Neuronal stem cell (in vitro differentiated cells): ENCODE measurements around the gene ZMAT5.

ENCODE experiments used
- DNase-seq: peaks from one replicate; pipeline ENCODE4 v3.0.0-alpha.2; 2013; ENCODE audit warnings: low spot score
- H2AFZ ChIP-seq: one replicate; pipeline ENCODE4 v1.6.1; 2013; ENCODE audit warnings: mild to moderate bottlenecking, low read length, inconsistent platforms
- H2AK5ac ChIP-seq: 2 replicates; pipeline ENCODE4 v1.6.1; 2013; ENCODE audit warnings: low read depth, mild to moderate bottlenecking, inconsistent platforms, low read length, moderate library complexity, mixed read lengths
- H2BK120ac ChIP-seq: 2 replicates; pipeline ENCODE4 v1.6.1; 2013; ENCODE audit warnings: low read depth, mild to moderate bottlenecking, inconsistent platforms, low read length, moderate library complexity, mixed read lengths
- H2BK12ac ChIP-seq: one replicate; pipeline ENCODE4 v1.6.1; 2013; ENCODE audit warnings: low read length, inconsistent platforms
- H2BK15ac ChIP-seq: 2 replicates; pipeline ENCODE4 v1.6.1; 2013; ENCODE audit warnings: mild to moderate bottlenecking, low read length, inconsistent platforms, mixed read lengths
- H2BK5ac ChIP-seq: one replicate; pipeline ENCODE4 v1.6.1; 2013; ENCODE audit warnings: inconsistent platforms, mild to moderate bottlenecking, low read length, moderate library complexity
- H3K14ac ChIP-seq: one replicate; pipeline ENCODE4 v1.6.1; 2013; ENCODE audit warnings: low read length, inconsistent platforms
- H3K18ac ChIP-seq: 2 replicates; pipeline ENCODE4 v1.6.1; 2013; ENCODE audit warnings: low read length, inconsistent platforms
- H3K23ac ChIP-seq: 2 replicates; pipeline ENCODE4 v1.6.1; 2013; ENCODE audit warnings: low read depth, mild to moderate bottlenecking, mixed read lengths, low read length, inconsistent platforms; ENCODE audit not compliant: poor library complexity
- H3K27ac ChIP-seq: replicated peaks from 3 replicates; pipeline ENCODE4 v1.5.1; 2013; ENCODE audit warnings: low read length, inconsistent platforms
- H3K27me3 ChIP-seq, 3 experiments: 2 replicates each; pipeline ENCODE4 v1.6.1; 2013; ENCODE audit warnings: low read length in 3 of 3, mild to moderate bottlenecking in 2 of 3, inconsistent platforms in 1 of 3, low read depth in 1 of 3, mixed read lengths in 1 of 3, moderate library complexity in 1 of 3; ENCODE audit not compliant: control insufficient read depth in 3 of 3, insufficient read depth in 3 of 3
- H3K36me3 ChIP-seq, 2 donors: replicated peaks in 1 of 2; 2 replicates each; pipeline ENCODE4 v1.6.1; 2013; ENCODE audit warnings: low read length in 2 of 2; ENCODE audit not compliant: control insufficient read depth in 2 of 2, insufficient read depth in 2 of 2
- H3K4ac ChIP-seq: 2 replicates; pipeline ENCODE4 v1.6.1; 2013; ENCODE audit warnings: inconsistent platforms, mild to moderate bottlenecking, low read length, moderate library complexity
- H3K4me1 ChIP-seq, 2 donors: 1 replicate in 1 of 2; 2 replicates in 1 of 2; pipeline ENCODE4 v1.6.1; 2013; ENCODE audit warnings: low read length in 2 of 2, low read depth in 1 of 2; ENCODE audit not compliant: control insufficient read depth in 2 of 2, insufficient read depth in 1 of 2
- H3K4me2 ChIP-seq: one replicate; pipeline ENCODE4 v1.6.1; 2013; ENCODE audit warnings: mild to moderate bottlenecking, low read length, inconsistent platforms; ENCODE audit not compliant: insufficient read depth, poor library complexity, severe bottlenecking
- H3K4me3 ChIP-seq, 2 donors: 2 replicates each; pipeline ENCODE4 v1.5.1; 2013; ENCODE audit warnings: low read length in 2 of 2, mild to moderate bottlenecking in 2 of 2, inconsistent platforms in 1 of 2, moderate library complexity in 1 of 2
- H3K79me1 ChIP-seq: one replicate; pipeline ENCODE4 v1.6.1; 2013; ENCODE audit warnings: low read depth, mild to moderate bottlenecking, inconsistent platforms, low read length, moderate library complexity
- H3K9ac ChIP-seq: one replicate; pipeline ENCODE4 v1.6.1; 2013; ENCODE audit warnings: mild to moderate bottlenecking, low read depth, low read length, inconsistent platforms; ENCODE audit not compliant: poor library complexity
- H3K9me3 ChIP-seq, 2 donors: replicated peaks in 1 of 2; 2 replicates each; pipeline versions ENCODE3 to v1.6.1; 2013; ENCODE audit warnings: low read length in 2 of 2, mild to moderate bottlenecking in 2 of 2, inconsistent platforms in 1 of 2, low read depth in 1 of 2, mixed read lengths in 1 of 2, moderate library complexity in 1 of 2; ENCODE audit not compliant: control insufficient read depth in 2 of 2, insufficient read depth in 1 of 2
- H4K8ac ChIP-seq: one replicate; pipeline ENCODE4 v1.6.1; 2013; ENCODE audit warnings: low read depth, mild to moderate bottlenecking, inconsistent platforms, low read length, moderate library complexity
- H4K91ac ChIP-seq: one replicate; pipeline ENCODE4 v1.6.1; 2013; ENCODE audit warnings: low read length, low read depth, mild to moderate bottlenecking, inconsistent platforms; ENCODE audit not compliant: poor library complexity
- WGBS, 2 donors: extraction: QIAGEN DNeasy Blood & Tissue Kit; methylation state at CpG; one replicate each; pipeline ENCODE4 v1.1.7; 2013; ENCODE audit warnings: missing lambda C conversion rate in 2 of 2, mixed read lengths in 1 of 2; ENCODE audit not compliant: insufficient read length in 2 of 2, insufficient replicate concordance in 1 of 2; ENCODE audit errors: extremely low coverage in 2 of 2; 5-methylcytosine and 5-hydroxymethylcytosine counted together

ZMAT5 gene

DNA sequence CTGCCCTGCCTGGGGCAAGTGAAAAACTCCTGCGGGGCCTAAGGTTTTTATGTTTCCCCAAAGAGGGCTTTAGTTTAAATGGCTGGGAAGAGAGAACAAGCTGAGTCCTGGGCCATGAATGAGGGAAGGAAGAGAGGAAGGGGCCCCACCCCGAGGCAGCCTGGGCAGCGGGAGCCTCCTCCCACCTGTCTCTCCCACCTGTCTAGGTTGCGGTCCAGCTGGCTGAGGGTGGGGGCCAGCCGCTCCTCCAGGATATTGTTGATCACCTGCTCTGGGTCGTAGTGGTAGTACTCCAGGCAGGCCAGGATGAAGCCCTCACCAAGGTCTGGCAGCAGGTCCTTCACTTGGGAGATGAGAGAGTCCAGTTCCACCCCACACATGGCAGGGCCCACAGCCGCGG is 35.0 kb upstream of the ZMAT5 start:
- Histone ChIP-seq H3K9ac (no peak overlapping the region), H2BK120ac (no peak overlapping the region), H3K4me1 (peaks cover 0 to 10% of the 10 kb centered on the region in 2 donors), H3K18ac (no peak overlapping the region), H3K23ac (no peak overlapping the region), H3K4me3 (peak overlapping the region in 1 of 2 donors; percentile 4), H4K8ac (no peak overlapping the region), H2BK12ac (no peak overlapping the region), H3K14ac (no peak overlapping the region), H4K91ac (no peak overlapping the region), H2BK15ac (no peak overlapping the region), H3K27ac (no peak overlapping the region), H2AK5ac (no peak overlapping the region), H3K27me3 (no peaks in the 10 kb centered on the region), H3K4ac (no peak overlapping the region), H3K4me2 (no peak overlapping the region), H2BK5ac (no peak overlapping the region), H3K79me1 (no peaks in the 10 kb centered on the region), H3K36me3 (peaks cover 29 to 96% of the 10 kb centered on the region in 2 donors), H3K9me3 (no peaks in the 10 kb centered on the region), H2AFZ (no peak overlapping the region)
- no peak for DNase-seq
- WGBS, 2 donors: no CpG with 5 or more reads among the region's 8 CpGs

DNA sequence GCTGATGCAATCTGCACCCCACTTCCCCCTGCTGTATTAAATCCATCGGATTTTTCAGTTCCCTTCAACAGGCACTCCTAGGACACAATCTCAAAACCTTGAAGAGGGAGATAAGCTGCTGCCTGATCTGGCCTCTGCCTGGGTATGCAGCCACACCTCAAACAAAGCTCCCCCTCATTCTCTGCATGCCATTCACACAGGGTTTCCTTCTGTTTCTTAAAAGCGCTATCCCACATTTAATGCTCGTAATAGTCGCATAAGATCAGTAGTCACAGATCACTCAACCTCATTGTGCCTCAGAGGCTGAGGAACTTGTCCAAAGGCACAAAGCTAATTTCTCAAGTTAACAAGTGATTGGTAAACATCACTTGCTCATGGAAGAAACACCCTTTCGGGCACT is 34.3 kb upstream of the ZMAT5 start:
- Histone ChIP-seq H2BK12ac (no peak overlapping the region), H2BK120ac (no peak overlapping the region), H3K79me1 (no peaks in the 10 kb centered on the region), H3K27me3 (no peaks in the 10 kb centered on the region), H3K9ac (no peak overlapping the region), H4K8ac (no peak overlapping the region), H3K4me2 (no peak overlapping the region), H3K36me3 (peaks cover 26 to 94% of the 10 kb centered on the region in 2 donors), H3K27ac (peak overlapping the region; percentile 3), H3K9me3 (no peaks in the 10 kb centered on the region), H3K23ac (no peak overlapping the region), H4K91ac (no peak overlapping the region), H3K4me3 (no peak overlapping the region), H3K18ac (no peak overlapping the region), H3K14ac (no peak overlapping the region), H2AK5ac (no peak overlapping the region), H2AFZ (no peak overlapping the region), H2BK15ac (no peak overlapping the region), H3K4me1 (peaks cover 0 to 10% of the 10 kb centered on the region in 2 donors), H2BK5ac (no peak overlapping the region), H3K4ac (no peak overlapping the region)
- DNase-seq: peak; percentile 8
- no CpG with 5 or more reads among the region's 5 CpGs for WGBS, 2 donors

DNA sequence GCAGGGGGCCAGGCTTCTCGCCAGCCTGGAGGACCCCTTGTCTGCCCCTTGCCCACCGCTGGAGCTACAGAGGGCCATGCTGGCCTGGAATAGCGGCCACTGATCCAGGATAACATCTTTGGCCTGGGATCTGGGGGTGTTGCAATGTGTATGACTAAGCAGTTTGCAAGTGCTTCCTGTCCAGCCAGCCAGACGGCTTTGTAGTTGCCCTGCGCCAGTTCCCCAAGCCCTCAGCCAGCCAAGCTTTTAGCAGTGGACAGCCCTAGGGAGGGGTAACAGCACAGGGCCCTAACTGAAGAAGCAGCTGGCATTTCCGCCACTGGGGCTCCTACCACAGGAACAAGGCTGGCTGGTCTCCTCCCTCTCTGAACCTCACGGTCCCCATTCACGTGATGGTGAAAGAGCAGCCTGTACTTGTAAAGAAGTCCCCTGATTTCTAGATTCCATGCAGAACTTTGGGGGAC is 32.4 kb upstream of the ZMAT5 start:
- H4K91ac ChIP-seq: no peak overlapping the region
- DNase-seq: no peak
- H3K4me2 ChIP-seq: no peak overlapping the region
- no peak overlapping the region for H2BK120ac ChIP-seq
- no peak overlapping the region for H3K18ac ChIP-seq
- no peak overlapping the region for H2BK12ac ChIP-seq
- peaks cover 14 to 92% of the 10 kb centered on the region in 2 donors for H3K36me3 ChIP-seq
- no peak overlapping the region for H3K23ac ChIP-seq
- H4K8ac ChIP-seq: no peak overlapping the region
- no peak overlapping the region for H2BK5ac ChIP-seq
- H3K9me3 ChIP-seq: no peaks in the 10 kb centered on the region
- no peak overlapping the region for H2BK15ac ChIP-seq
- H2AFZ ChIP-seq: no peak overlapping the region
- no peak overlapping the region for H3K4ac ChIP-seq
- no peak overlapping the region for H3K9ac ChIP-seq
- WGBS, 2 donors: no CpG with 5 or more reads among the region's 8 CpGs
- H3K27ac ChIP-seq: no peak overlapping the region
- peaks cover 0 to 10% of the 10 kb centered on the region in 2 donors for H3K4me1 ChIP-seq
- no peak overlapping the region for H3K14ac ChIP-seq
- H2AK5ac ChIP-seq: no peak overlapping the region
- no peaks in the 10 kb centered on the region for H3K27me3 ChIP-seq
- H3K4me3 ChIP-seq: no peak overlapping the region
- H3K79me1 ChIP-seq: no peaks in the 10 kb centered on the region

DNA sequence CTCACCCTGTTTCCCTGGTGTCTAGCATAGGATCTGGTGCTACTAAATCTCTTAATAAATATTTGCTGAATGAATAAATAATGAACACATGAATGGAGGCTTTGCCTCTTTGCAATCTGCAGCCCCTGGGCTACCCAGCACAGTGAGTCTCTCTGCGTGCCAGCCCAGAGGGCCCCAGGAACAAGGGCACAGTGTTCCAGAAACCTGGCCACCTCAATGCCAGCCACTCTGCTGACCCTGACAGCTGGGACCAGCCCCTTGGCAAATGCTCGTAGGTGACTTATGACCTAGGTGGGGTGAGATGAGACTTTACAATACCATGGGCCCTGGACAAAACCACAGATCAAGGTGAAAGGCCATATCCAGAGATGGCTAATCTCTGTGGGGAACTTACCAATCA is 32.0 kb upstream of the ZMAT5 start:
- Histone ChIP-seq H3K14ac (no peak overlapping the region), H3K23ac (no peak overlapping the region), H3K4me2 (no peak overlapping the region), H3K9me3 (no peaks in the 10 kb centered on the region), H2BK15ac (no peak overlapping the region), H2BK120ac (no peak overlapping the region), H2AK5ac (no peak overlapping the region), H2BK12ac (no peak overlapping the region), H3K27ac (no peak overlapping the region), H3K4me1 (peaks cover 0 to 10% of the 10 kb centered on the region in 2 donors), H3K18ac (no peak overlapping the region), H3K9ac (no peak overlapping the region), H3K4ac (no peak overlapping the region), H4K8ac (no peak overlapping the region), H3K79me1 (no peaks in the 10 kb centered on the region), H3K27me3 (no peaks in the 10 kb centered on the region), H3K36me3 (peaks cover 11 to 88% of the 10 kb centered on the region in 2 donors), H2BK5ac (no peak overlapping the region), H4K91ac (no peak overlapping the region), H3K4me3 (no peak overlapping the region), H2AFZ (no peak overlapping the region)
- no CpG with 5 or more reads among the region's 2 CpGs for WGBS, 2 donors
- no peak for DNase-seq
